Measurements from ENCODE around the gene USP6.

The USP6 gene

GRCh38 chr17:5078106-5079028 lies 37.5 kb upstream of the USP6 start, which contains the start of gene ZFP3:
TSS of gene ZFP3 (plus strand) at chr17:5078467. CDS start at chr17:5091505, 13,038 bp downstream.
- no peaks in the 10 kb centered on the region for H3K9me3 ChIP-seq
- H3K27me3 ChIP-seq: no peaks in the 10 kb centered on the region
- H3K4me3 ChIP-seq (ENCODE audit: low read depth, low read length): peak within 1 kb of the TSS; percentile 46
- no peaks in the 10 kb centered on the region for H3K36me3 ChIP-seq
- no peak for TF ChIP-seq CTCF (IDR thresholded peaks at IDR 0.05; ENCODE audit: low read depth, low read length)
- no peaks in the 10 kb centered on the region for H3K4me1 ChIP-seq
- DNase-seq: peak; percentile 54

GRCh38 chr17:5080591-5080990 lies 35.2 kb upstream of the USP6 start:
- Histone ChIP-seq H3K27me3 (no peaks in the 10 kb centered on the region), H3K9me3 (no peaks in the 10 kb centered on the region), H3K4me1 (no peaks in the 10 kb centered on the region), H3K36me3 (no peaks in the 10 kb centered on the region), H3K4me3 (ENCODE audit: low read depth, low read length) (no peak overlapping the region)
- no peak for DNase-seq
- TF ChIP-seq CTCF (IDR thresholded peaks at IDR 0.05; ENCODE audit: low read depth, low read length): no peak

GRCh38 chr17:5092218-5093010 lies 23.4 kb upstream of the USP6 start:
- Histone ChIP-seq H3K4me3 (ENCODE audit: low read depth, low read length) (no peak overlapping the region), H3K4me1 (no peaks in the 10 kb centered on the region), H3K36me3 (no peaks in the 10 kb centered on the region), H3K9me3 (no peaks in the 10 kb centered on the region; the same call in 1 of the 2 replicates), H3K27me3 (0 out of 2 replicates have a peak, but pooled peaks cover 3% of the 10 kb centered on the region)
- no peak for DNase-seq
- TF ChIP-seq CTCF (IDR thresholded peaks at IDR 0.05; ENCODE audit: low read depth, low read length): no peak

- Histone ChIP-seq H3K4me3 (ENCODE audit: low read depth, low read length) (no peak overlapping the region), H3K9me3 (no peaks in the 10 kb centered on the region; the same call in 1 of the 2 replicates), H3K4me1 (no peaks in the 10 kb centered on the region), H3K36me3 (no peaks in the 10 kb centered on the region), H3K27me3 (0 out of 2 replicates have a peak, but pooled peaks cover 3% of the 10 kb centered on the region)
- TF ChIP-seq CTCF (IDR thresholded peaks at IDR 0.05; ENCODE audit: low read depth, low read length): no peak
- no peak for DNase-seq
Measured at GRCh38 chr17:5096731-5097100, 19.1 kb upstream of the USP6 start.

GRCh38 chr17:5097101-5097834 lies 18.6 kb upstream of the USP6 start:
- Histone ChIP-seq H3K4me1 (no peaks in the 10 kb centered on the region), H3K4me3 (ENCODE audit: low read depth, low read length) (peak overlapping the region; percentile 49), H3K36me3 (no peaks in the 10 kb centered on the region), H3K9me3 (no peaks in the 10 kb centered on the region; the same call in 1 of the 2 replicates), H3K27me3 (0 out of 2 replicates have a peak, but pooled peaks cover 3% of the 10 kb centered on the region)
- DNase-seq: peak; percentile 51
- no peak for TF ChIP-seq CTCF (IDR thresholded peaks at IDR 0.05; ENCODE audit: low read depth, low read length)
